ENCODE data around the gene FUBP3. TPM values are rescaled to one million over a fixed set of nuclear protein-coding genes. Genes with fewer than 3 reads are reported as not detected.

The FUBP3 gene
- total and polyA plus RNA-seq, 4 donors, result 22.9 to 44.6 (median 35.1) TPM

GRCh38 chr9:130642926-130643325 lies 63.5 kb downstream of the FUBP3 start:
- H3K36me3 ChIP-seq (ENCODE audit: control insufficient read depth in 4 of 4, insufficient read depth in 4 of 4, low read length in 4 of 4), result peaks cover 0 to 6% (median 0%) of the 10 kb centered on the region in 4 donors
- H3K9me3 ChIP-seq (ENCODE audit: control insufficient read depth in 4 of 4, insufficient read depth in 3 of 4, low read length in 3 of 4), result peaks cover 0 to 1% (median 0%) of the 10 kb centered on the region in 4 donors
- peaks cover 0 to 4% (median 0%) of the 10 kb centered on the region in 3 donors for H3K27me3 ChIP-seq (ENCODE audit: control insufficient read depth in 3 of 3, insufficient read depth in 3 of 3, low read length in 2 of 3)
- ATAC-seq (ENCODE audit: insufficient read depth, low FRiP score) (no peak), DNase-seq (no peak)
- H3K9ac ChIP-seq (ENCODE audit: insufficient read depth in 1 of 2, low read length in 2 of 2), result no peak overlapping the region
- TF ChIP-seq CTCF (IDR thresholded peaks at IDR 0.05; ENCODE audit: control extremely low read depth, extremely low read depth), result no peak
- H3K4me3 ChIP-seq, result no peak overlapping the region
- no peaks in the 10 kb centered on the region for H3K4me1 ChIP-seq (ENCODE audit: control insufficient read depth in 5 of 5, insufficient read depth in 5 of 5, low read length in 5 of 5)
- H3K27ac ChIP-seq (ENCODE audit: low read depth in 1 of 2, low read length in 1 of 2), result no peak overlapping the region
- 72 to 86% methylated on average over 8 of the region's 8 CpGs for WGBS, 2 donors

- DNase-seq, result no peak
- WGBS, 2 donors, result 79 to 83% methylated on average over 15 of the region's 15 CpGs
- no peak for ATAC-seq (ENCODE audit: insufficient read depth, low FRiP score)
- Histone ChIP-seq H3K9ac (ENCODE audit: insufficient read depth in 1 of 2, low read length in 2 of 2) (no peak overlapping the region), H3K4me1 (ENCODE audit: control insufficient read depth in 5 of 5, insufficient read depth in 5 of 5, low read length in 5 of 5) (no peaks in the 10 kb centered on the region), H3K9me3 (ENCODE audit: control insufficient read depth in 4 of 4, insufficient read depth in 3 of 4, low read length in 3 of 4) (peaks cover 0 to 4% (median 0%) of the 10 kb centered on the region in 4 donors), H3K27me3 (ENCODE audit: control insufficient read depth in 3 of 3, insufficient read depth in 3 of 3, low read length in 2 of 3) (peaks cover 0 to 35% (median 6%) of the 10 kb centered on the region in 3 donors), H3K36me3 (ENCODE audit: control insufficient read depth in 4 of 4, insufficient read depth in 4 of 4, low read length in 4 of 4) (no peaks in the 10 kb centered on the region), H3K4me3 (no peak overlapping the region), H3K27ac (ENCODE audit: low read depth in 1 of 2, low read length in 1 of 2) (no peak overlapping the region)
- no peak for TF ChIP-seq CTCF (IDR thresholded peaks at IDR 0.05; ENCODE audit: control extremely low read depth, extremely low read depth)
These were observed 71.8 kb downstream of the FUBP3 start for GRCh38 chr9:130651221-130651620.

- no peaks in the 10 kb centered on the region for H3K4me1 ChIP-seq (ENCODE audit: control insufficient read depth in 5 of 5, insufficient read depth in 5 of 5, low read length in 5 of 5)
- no peaks in the 10 kb centered on the region for H3K36me3 ChIP-seq (ENCODE audit: control insufficient read depth in 4 of 4, insufficient read depth in 4 of 4, low read length in 4 of 4)
- 92% methylated on average over 18 of the region's 18 CpGs for WGBS, 2 donors
- H3K9ac ChIP-seq (ENCODE audit: insufficient read depth in 1 of 2, low read length in 2 of 2), result no peak overlapping the region
- no peak for TF ChIP-seq CTCF (IDR thresholded peaks at IDR 0.05; ENCODE audit: control extremely low read depth, extremely low read depth)
- peaks cover 0 to 40% (median 11%) of the 10 kb centered on the region in 3 donors for H3K27me3 ChIP-seq (ENCODE audit: control insufficient read depth in 3 of 3, insufficient read depth in 3 of 3, low read length in 2 of 3)
- no peak overlapping the region for H3K27ac ChIP-seq (ENCODE audit: low read depth in 1 of 2, low read length in 1 of 2)
- ATAC-seq (ENCODE audit: insufficient read depth, low FRiP score) (no peak), DNase-seq (no peak)
- no peak overlapping the region for H3K4me3 ChIP-seq
- H3K9me3 ChIP-seq (ENCODE audit: control insufficient read depth in 4 of 4, insufficient read depth in 3 of 4, low read length in 3 of 4), result peaks cover 0 to 7% (median 0%) of the 10 kb centered on the region in 4 donors
These were observed 72.4 kb downstream of the FUBP3 start for GRCh38 chr9:130651752-130652151.

- Histone ChIP-seq H3K4me1 (ENCODE audit: control insufficient read depth in 5 of 5, insufficient read depth in 5 of 5, low read length in 5 of 5) (no peaks in the 10 kb centered on the region), H3K4me3 (no peak overlapping the region), H3K27me3 (ENCODE audit: control insufficient read depth in 3 of 3, insufficient read depth in 3 of 3, low read length in 2 of 3) (peaks cover 8 to 65% (median 33%) of the 10 kb centered on the region in 3 donors), H3K27ac (ENCODE audit: low read depth in 1 of 2, low read length in 1 of 2) (no peak overlapping the region), H3K36me3 (ENCODE audit: control insufficient read depth in 4 of 4, insufficient read depth in 4 of 4, low read length in 4 of 4) (no peaks in the 10 kb centered on the region), H3K9me3 (ENCODE audit: control insufficient read depth in 4 of 4, insufficient read depth in 3 of 4, low read length in 3 of 4) (peaks cover 0 to 7% (median 0%) of the 10 kb centered on the region in 4 donors), H3K9ac (ENCODE audit: insufficient read depth in 1 of 2, low read length in 2 of 2) (no peak overlapping the region)
- no peak for ATAC-seq (ENCODE audit: insufficient read depth, low FRiP score)
- DNase-seq, result no peak
- TF ChIP-seq CTCF (IDR thresholded peaks at IDR 0.05; ENCODE audit: control extremely low read depth, extremely low read depth), result no peak
- WGBS, 2 donors, result 80 to 84% methylated on average over 6 of the region's 6 CpGs
These were observed 75.5 kb downstream of the FUBP3 start for GRCh38 chr9:130654879-130655278.
